GM12878 (cell line): Measurements from ENCODE around the gene PITX1. TPM values are rescaled to one million over a fixed set of nuclear protein-coding genes. Genes with fewer than 3 reads are reported as not detected.

Experiments used
- ATAC-seq: fragments of 200-7000 bp; cut with Tn5 transposase; 3 replicates; pipeline ENCODE4 v1.9.1; 2020; ENCODE audit warnings: mild to moderate bottlenecking, moderate library complexity
- BruUV-seq: library from RNA; stranded (reverse); fragments of 400-500 nt; replicated peaks from 2 replicates; lab custom pipeline; 2021; lab: Mats Ljungman, UMichigan
- CTCF ChIA-PET: fragments of 300-600 bp; sonication (Branson Sonifier 250); formaldehyde crosslinking; extraction: SDS; loops from one replicate; lab custom pipeline; 2021; ENCODE audit warnings: inconsistent platforms; lab: Yijun Ruan, JAX
- POLR2A ChIA-PET: fragments of 350-600 bp; formaldehyde crosslinking; extraction: SDS; loops from one replicate; lab custom pipeline; 2021; ENCODE audit warnings: inconsistent platforms; lab: Charles Lee
- RAD21 ChIA-PET: fragments of 300-600 bp; sonication (Branson Sonifier 250); formaldehyde crosslinking; loops from one replicate; lab custom pipeline; 2023; ENCODE audit warnings: antibody characterized with exemption; ENCODE audit not compliant: unreplicated experiment; lab: Charles Lee
- SMC1A ChIA-PET: fragments of 300-600 bp; sonication (Branson Sonifier 250); formaldehyde crosslinking; loops from one replicate; lab custom pipeline; 2023; ENCODE audit not compliant: unreplicated experiment, uncharacterized antibody; lab: Charles Lee
- DNase-seq: peaks from one replicate; pipeline ENCODE4 v3.0.0-alpha.2; 2011; ENCODE audit warnings: low read depth, low spot score
- FAIRE-seq: peaks from 3 replicates; lab custom pipeline; 2011; peaks lifted over from hg19 to GRCh38; lab: Jason Lieb, UNC
- H2AFZ ChIP-seq: 2 replicates; pipeline ENCODE4 v1.6.0; 2011; ENCODE audit warnings: low read depth, low read length, control low read depth; ENCODE audit not compliant: control insufficient read depth
- H3K27ac ChIP-seq: 2 replicates; pipeline ENCODE4 v1.5.1; 2011; ENCODE audit warnings: control low read depth; ENCODE audit not compliant: control insufficient read depth, insufficient read depth
- H3K27me3 ChIP-seq, 2 experiments: replicated peaks in 1 of 2; 2 replicates each; pipeline versions ENCODE4 v1.6.0 to v1.6.1; 2011; ENCODE audit warnings: low read length in 1 of 2; ENCODE audit not compliant: control insufficient read depth in 2 of 2, insufficient read depth in 2 of 2
- H3K36me3 ChIP-seq, 2 experiments: 2 replicates each; pipeline ENCODE4 v1.5.1; 2011; ENCODE audit warnings: low read length in 1 of 2; ENCODE audit not compliant: control insufficient read depth in 2 of 2, insufficient read depth in 2 of 2
- H3K4me1 ChIP-seq: 2 replicates; pipeline ENCODE4 v1.6.1; 2011; ENCODE audit warnings: mild to moderate bottlenecking, low read length, moderate library complexity, mixed read lengths; ENCODE audit not compliant: control insufficient read depth, insufficient read depth
- H3K4me2 ChIP-seq: 2 replicates; pipeline ENCODE4 v1.6.0; 2011; ENCODE audit warnings: control low read depth; ENCODE audit not compliant: control insufficient read depth, insufficient read depth
- H3K4me3 ChIP-seq: fragments of 200-600 bp; sonication (generic); 2 replicates; pipeline ENCODE4 v1.5.1; 2016
- H3K79me2 ChIP-seq: 2 replicates; pipeline ENCODE4 v1.6.0; 2011; ENCODE audit warnings: low read length; ENCODE audit not compliant: control insufficient read depth, insufficient read depth
- H3K9ac ChIP-seq: 2 replicates; pipeline ENCODE4 v1.8.0; 2011; ENCODE audit warnings: low read length, control low read depth, mixed read lengths; ENCODE audit not compliant: control insufficient read depth, insufficient read depth
- H3K9me3 ChIP-seq: replicated peaks from 3 replicates; pipeline ENCODE4 v1.5.1; 2011; ENCODE audit warnings: mild to moderate bottlenecking, low read length; ENCODE audit not compliant: control insufficient read depth, insufficient read depth
- H4K20me1 ChIP-seq: 2 replicates; pipeline ENCODE4 v1.6.0; 2011; ENCODE audit not compliant: control insufficient read depth, insufficient read depth
- EED ChIP-seq: sonication (generic); IDR thresholded peaks from 2 replicates; pipeline ENCODE4 v1.6.1; 2016; ENCODE audit warnings: antibody characterized with exemption, low read depth
- EZH2 ChIP-seq: IDR thresholded peaks from 2 replicates; pipeline ENCODE4 v1.6.1; 2012; ENCODE audit warnings: low read depth, mild to moderate bottlenecking, control low read depth, inconsistent platforms, low read length, borderline replicate concordance; ENCODE audit not compliant: control insufficient read depth
- LARP7 ChIP-seq: fragments of 450-650 bp; IDR thresholded peaks from 2 replicates; pipeline ENCODE4 v1.6.1; 2017; ENCODE audit warnings: mild to moderate bottlenecking
- MXI1 ChIP-seq: fragments of 150-350 bp; IDR thresholded peaks from 2 replicates; pipeline ENCODE4 v1.6.1; 2011; ENCODE audit warnings: low read depth, mild to moderate bottlenecking, inconsistent platforms, low read length, improper control_type of control experiment
- NFIC ChIP-seq: IDR thresholded peaks from 2 replicates; pipeline ENCODE4 v1.6.1; 2012; ENCODE audit warnings: low read depth, mild to moderate bottlenecking, inconsistent platforms, low read length, moderate library complexity
- PAX8 ChIP-seq: fragments of 450-650 bp; IDR thresholded peaks from 2 replicates; pipeline ENCODE4 v1.6.1; 2017; ENCODE audit warnings: mild to moderate bottlenecking, moderate library complexity
- POLR2A ChIP-seq: IDR thresholded peaks from 2 replicates; pipeline ENCODE4 v1.6.1; 2011; ENCODE audit warnings: low read depth, mild to moderate bottlenecking, low read length
- RAD21 ChIP-seq: IDR thresholded peaks from 2 replicates; pipeline ENCODE4 v1.6.1; 2011; ENCODE audit warnings: mild to moderate bottlenecking, low read depth, low read length, moderate library complexity; ENCODE audit not compliant: insufficient read depth
- SUPT20H ChIP-seq: IDR thresholded peaks from 2 replicates; pipeline ENCODE4 v1.6.1; 2011; ENCODE audit warnings: low read depth, mild to moderate bottlenecking, low read length, moderate library complexity, borderline replicate concordance; ENCODE audit not compliant: control insufficient read depth
- USF1 ChIP-seq: IDR thresholded peaks from 2 replicates; pipeline ENCODE4 v1.6.1; 2011; ENCODE audit warnings: borderline replicate concordance, low read depth, mild to moderate bottlenecking, moderate library complexity, mixed read lengths, low read length; ENCODE audit not compliant: insufficient read depth; ENCODE audit errors: extremely low read length
- WGBS: methylation state at CpG from one replicate; pipeline ENCODE4 v1.1.6; 2016; ENCODE audit warnings: low lambda C conversion rate; ENCODE audit not compliant: insufficient replicate concordance, insufficient coverage; ENCODE audit errors: missing lambda C conversion rate; 5-methylcytosine and 5-hydroxymethylcytosine counted together
- in situ Hi-C: fragments of 300-500 bp; cut with MboI; formaldehyde crosslinking; loops from 9 replicates; pipeline ENCODE4 v1.14.3; 2018; ENCODE audit warnings: mixed read lengths
- intact Hi-C: fragments of 100-400 bp; cut with micrococcal nuclease; formaldehyde crosslinking; loops from one replicate; pipeline ENCODE4 v1.14.2; 2022; ENCODE audit not compliant: unreplicated experiment
- polyA plus RNA-seq, 11 experiments: library from polyadenylated mRNA; depleted of rRNA in 4 of 11; unstranded in 6 of 11; stranded (reverse) in 5 of 11; fragments of >200 nt; fragmentation: Nextera tagmentation in 4 of 11; fragmentation: Illumina TruSeq in 1 of 11; extraction: Ambion mirVana in 4 of 11; extraction: Trizol in 1 of 11; gene quantifications; 1 replicate in 1 of 11; 2 replicates in 10 of 11; pipeline versions ENCODE4 v1.2.1 to v1.2.3, GENCODE V29; 2011 to 2016; ENCODE audit warnings: inconsistent platforms in 2 of 11, missing spikeins in 2 of 11, low read depth in 1 of 11
- total RNA-seq, 4 experiments: library from RNA; depleted of rRNA in 3 of 4; stranded (reverse); fragments of >200 nt in 3 of 4; fragmentation: Illumina TruSeq in 1 of 4; extraction: Trizol in 1 of 4; gene quantifications; 2 replicates each; pipeline versions ENCODE4 v1.2.1 to v1.2.3, GENCODE V29; 2013 to 2021

Gene PITX1
- total and polyA plus RNA-seq, 10 of the 15 experiments (the other 5 are each of a cell fraction or from before 2014, with no cell fraction given), result 0.16 to 1.1 (median 0.68) TPM; not detected in 5

GRCh38 chr5:135018457-135018856 lies 15.6 kb downstream of the PITX1 start:
- BruUV-seq, result no TSS peak
- intact Hi-C loops, result loop anchor here (5.0 kb wide), 1 partner anchor 174 kb away; no protein-coding TSS in a partner anchor
- no peak for FAIRE-seq
- ChIA-PET CTCF (no interaction called here), POLR2A (no interaction called here)
- H2AFZ ChIP-seq, result no peak overlapping the region
- TF ChIP-seq NFIC (no peak), RAD21 (no peak), MXI1 (no peak), EED (no peak), POLR2A (no peak), SUPT20H (no peak), LARP7 (no peak), EZH2 (no peak), PAX8 (no peak), USF1 (no peak)
- TF ChIP-seq, all 136 proteins: peak for 0
- DNase-seq (no peak), ATAC-seq (no peak)
- Histone ChIP-seq H3K9me3 (no peaks in the 10 kb centered on the region), H3K4me3 (no peak overlapping the region), H3K4me2 (no peak overlapping the region), H4K20me1 (no peaks in the 10 kb centered on the region), H3K27me3 (no peaks in the 10 kb centered on the region), H3K9ac (no peak overlapping the region), H3K79me2 (no peaks in the 10 kb centered on the region), H3K4me1 (no peaks in the 10 kb centered on the region), H3K27ac (no peak overlapping the region), H3K36me3 (no peaks in the 10 kb centered on the region)
- ChIA-PET RAD21 (no interaction called here), SMC1A (no interaction called here)
- 56% methylated on average over 4 of the region's 4 CpGs for WGBS
- in situ Hi-C loops, result no loop called here
